ENCODE measurements around the gene TTC7B. TPM values are rescaled to one million over a fixed set of nuclear protein-coding genes. Genes with fewer than 3 reads are reported as not detected.
"Not testable (repeated sequence)": the region's sequence is repeated elsewhere in the genome, so short reads cannot be mapped to it uniquely, and the experiment has no call there.

TTC7B gene
- total and polyA plus RNA-seq, 2 donors (not counting 3 experiments of a cell fraction or from before 2014, with no cell fraction given) = 46.8 to 76.5 TPM

DNA sequence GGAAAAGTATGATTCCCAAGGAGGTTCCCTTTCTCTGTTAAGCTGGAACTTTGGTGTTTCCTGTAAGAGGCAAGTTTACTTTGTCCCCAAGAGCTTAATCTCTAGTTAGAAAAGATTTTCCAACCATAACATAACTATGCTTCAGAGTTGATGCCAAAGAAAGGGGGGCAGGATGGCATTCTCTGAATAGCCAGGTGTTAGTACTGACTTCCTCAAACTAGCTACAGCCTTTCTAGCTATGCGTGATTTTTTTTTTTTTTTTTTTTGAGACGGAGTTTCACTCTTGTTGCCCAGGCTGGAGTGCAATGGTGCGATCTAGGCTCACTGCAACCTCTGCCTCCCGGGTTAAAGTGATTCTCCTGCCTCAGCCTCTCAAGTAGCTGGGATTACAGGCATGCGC lies 39.9 kb upstream of the TTC7B start:
- POLR2A ChIA-PET; H3K9me3 ChIP-seq (replicated peaks; ENCODE audit: control insufficient read depth, insufficient read depth, low read length); H3K9ac ChIP-seq (replicated peaks; ENCODE audit: extremely low read depth, insufficient read depth, low read length); H3K9me1 ChIP-seq (replicated peaks; ENCODE audit: control insufficient read depth, extremely low read depth, insufficient read depth, low read length); DNase-seq (ENCODE audit: low read depth, low spot score); H3K27ac ChIP-seq (ENCODE audit: insufficient read depth, low read depth, low read length); FAIRE-seq; dilution Hi-C loops (cut with MboI; ENCODE audit: extremely low pct_ligation_motif_present, low sequenced_read_pairs); H3K4me2 ChIP-seq (ENCODE audit: insufficient read depth, low read length); H4K20me1 ChIP-seq (replicated peaks; ENCODE audit: control insufficient read depth, extremely low read depth, insufficient read depth, low read length); BruUV-seq (replicated peaks); CTCF ChIA-PET; H3K4me1 ChIP-seq (ENCODE audit: control insufficient read depth, extremely low read depth, insufficient read depth, low read length); H3K4me3 ChIP-seq (replicated peaks in 1 of 3; ENCODE audit: insufficient read depth in 1 of 3, low read depth in 1 of 3, low read length in 3 of 3); H3K27me3 ChIP-seq (ENCODE audit: control insufficient read depth in 2 of 2, insufficient read depth in 2 of 2, low read length in 2 of 2); H2AFZ ChIP-seq (ENCODE audit: low read depth, low read length); H3K36me3 ChIP-seq (ENCODE audit: control insufficient read depth in 2 of 2, extremely low read depth in 1 of 2, insufficient read depth in 2 of 2, low read length in 2 of 2); intact Hi-C loops (cut with micrococcal nuclease); H3K79me2 ChIP-seq (ENCODE audit: control insufficient read depth, insufficient read depth, low read length): not testable (repeated sequence)

DNA sequence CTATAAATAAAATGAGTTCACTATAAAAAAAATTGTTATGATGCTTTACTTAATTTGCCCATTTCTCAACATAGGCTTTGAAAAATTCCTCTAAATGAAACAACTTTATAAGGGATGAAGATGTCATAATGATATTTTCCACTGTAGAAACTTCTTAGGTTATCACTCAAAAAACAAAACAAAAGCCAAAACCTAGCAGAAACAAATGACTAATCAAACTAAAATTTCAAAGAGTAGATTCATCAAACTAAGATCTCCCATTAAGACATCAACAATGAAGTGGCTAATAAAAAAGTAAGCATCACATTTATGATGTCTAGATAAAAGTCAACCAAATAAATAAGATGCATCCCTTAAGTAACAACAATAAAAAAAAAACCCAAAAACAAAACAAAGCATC lies 36.9 kb upstream of the TTC7B start:
- no peaks in the 10 kb centered on the region for H3K36me3 ChIP-seq (ENCODE audit: control insufficient read depth in 2 of 2, extremely low read depth in 1 of 2, insufficient read depth in 2 of 2, low read length in 2 of 2)
- H4K20me1 ChIP-seq (replicated peaks; ENCODE audit: control insufficient read depth, extremely low read depth, insufficient read depth, low read length) = no peaks in the 10 kb centered on the region
- BruUV-seq (replicated peaks) = no TSS peak
- no peak for FAIRE-seq
- no peak for TF ChIP-seq GATA2 (IDR thresholded peaks at IDR 0.05; ENCODE audit: insufficient read depth, insufficient read length, low read depth, low read length)
- no peak for TF ChIP-seq MYC (IDR thresholded peaks at IDR 0.05; ENCODE audit: low read depth, low read length)
- no peak for TF ChIP-seq POLR2A (IDR thresholded peaks at IDR 0.05; ENCODE audit: low read depth, low read length)
- TF ChIP-seq, protein P1, sequence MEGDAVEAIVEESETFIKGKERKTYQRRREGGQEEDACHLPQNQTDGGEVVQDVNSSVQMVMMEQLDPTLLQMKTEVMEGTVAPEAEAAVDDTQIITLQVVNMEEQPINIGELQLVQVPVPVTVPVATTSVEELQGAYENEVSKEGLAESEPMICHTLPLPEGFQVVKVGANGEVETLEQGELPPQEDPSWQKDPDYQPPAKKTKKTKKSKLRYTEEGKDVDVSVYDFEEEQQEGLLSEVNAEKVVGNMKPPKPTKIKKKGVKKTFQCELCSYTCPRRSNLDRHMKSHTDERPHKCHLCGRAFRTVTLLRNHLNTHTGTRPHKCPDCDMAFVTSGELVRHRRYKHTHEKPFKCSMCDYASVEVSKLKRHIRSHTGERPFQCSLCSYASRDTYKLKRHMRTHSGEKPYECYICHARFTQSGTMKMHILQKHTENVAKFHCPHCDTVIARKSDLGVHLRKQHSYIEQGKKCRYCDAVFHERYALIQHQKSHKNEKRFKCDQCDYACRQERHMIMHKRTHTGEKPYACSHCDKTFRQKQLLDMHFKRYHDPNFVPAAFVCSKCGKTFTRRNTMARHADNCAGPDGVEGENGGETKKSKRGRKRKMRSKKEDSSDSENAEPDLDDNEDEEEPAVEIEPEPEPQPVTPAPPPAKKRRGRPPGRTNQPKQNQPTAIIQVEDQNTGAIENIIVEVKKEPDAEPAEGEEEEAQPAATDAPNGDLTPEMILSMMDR (IDR thresholded peaks at IDR 0.05; ENCODE audit: extremely low read depth in 1 of 2, insufficient read depth in 1 of 2, low read depth in 1 of 2, low read length in 2 of 2) = no peak
- TF ChIP-seq JUN (IDR thresholded peaks at IDR 0.05; ENCODE audit: borderline replicate concordance, insufficient read depth, insufficient read length, low read depth) = no peak
- no peak for TF ChIP-seq POLR2AphosphoS5 (IDR thresholded peaks at IDR 0.05; ENCODE audit: insufficient read depth, low read depth, low read length)
- TF ChIP-seq, protein P2, sequence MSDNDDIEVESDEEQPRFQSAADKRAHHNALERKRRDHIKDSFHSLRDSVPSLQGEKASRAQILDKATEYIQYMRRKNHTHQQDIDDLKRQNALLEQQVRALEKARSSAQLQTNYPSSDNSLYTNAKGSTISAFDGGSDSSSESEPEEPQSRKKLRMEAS (IDR thresholded peaks at IDR 0.05; ENCODE audit: insufficient read depth, insufficient read length) = no peak
- TF ChIP-seq FOS (IDR thresholded peaks at IDR 0.05; ENCODE audit: borderline replicate concordance, insufficient read depth, low read length) = no peak
- no peak for TF ChIP-seq EZH2 (IDR thresholded peaks at IDR 0.05; ENCODE audit: borderline replicate concordance, low read depth, low read length, severe bottlenecking)
- H3K4me3 ChIP-seq (replicated peaks in 1 of 3; ENCODE audit: insufficient read depth in 1 of 3, low read depth in 1 of 3, low read length in 3 of 3) = no peak overlapping the region
- H3K9me3 ChIP-seq (replicated peaks; ENCODE audit: control insufficient read depth, insufficient read depth, low read length) = no peaks in the 10 kb centered on the region
- ChIA-PET POLR2A (no interaction called here), CTCF (no interaction called here)
- H3K4me2 ChIP-seq (ENCODE audit: insufficient read depth, low read length) = no peak overlapping the region
- no peaks in the 10 kb centered on the region for H3K27me3 ChIP-seq (ENCODE audit: control insufficient read depth in 2 of 2, insufficient read depth in 2 of 2, low read length in 2 of 2)
- no peak for DNase-seq (ENCODE audit: low read depth, low spot score)
- no peaks in the 10 kb centered on the region for H3K79me2 ChIP-seq (ENCODE audit: control insufficient read depth, insufficient read depth, low read length)
- H3K4me1 ChIP-seq (ENCODE audit: control insufficient read depth, extremely low read depth, insufficient read depth, low read length) = peaks cover 20% of the 10 kb centered on the region
- dilution Hi-C loops (cut with MboI; ENCODE audit: extremely low pct_ligation_motif_present, low sequenced_read_pairs) (no loop called here), intact Hi-C loops (cut with micrococcal nuclease) (loop anchor here (5.0 kb wide), 1 partner anchor 446 kb away; no protein-coding TSS in a partner anchor)
- H2AFZ ChIP-seq (ENCODE audit: low read depth, low read length) = no peak overlapping the region
- no peaks in the 10 kb centered on the region for H3K9me1 ChIP-seq (replicated peaks; ENCODE audit: control insufficient read depth, extremely low read depth, insufficient read depth, low read length)
- H3K9ac ChIP-seq (replicated peaks; ENCODE audit: extremely low read depth, insufficient read depth, low read length) = no peak overlapping the region
- H3K27ac ChIP-seq (ENCODE audit: insufficient read depth, low read depth, low read length) = no peak overlapping the region

All from endothelial cell of umbilical vein (primary cell).